HG03025 (cell line): ENCODE data around the gene PLK3.
"Not testable (repeated sequence)": the region's sequence is repeated elsewhere in the genome, so short reads cannot be mapped to it uniquely, and the experiment has no call there.

Experiments used
- ATAC-seq: cut with Tn5 transposase; IDR thresholded peaks from one replicate; pipeline ENCODE4 v1.9.1; 2021; ENCODE audit warnings: mild to moderate bottlenecking, moderate library complexity; ENCODE audit not compliant: unreplicated experiment, low FRiP score

Gene PLK3

DNA sequence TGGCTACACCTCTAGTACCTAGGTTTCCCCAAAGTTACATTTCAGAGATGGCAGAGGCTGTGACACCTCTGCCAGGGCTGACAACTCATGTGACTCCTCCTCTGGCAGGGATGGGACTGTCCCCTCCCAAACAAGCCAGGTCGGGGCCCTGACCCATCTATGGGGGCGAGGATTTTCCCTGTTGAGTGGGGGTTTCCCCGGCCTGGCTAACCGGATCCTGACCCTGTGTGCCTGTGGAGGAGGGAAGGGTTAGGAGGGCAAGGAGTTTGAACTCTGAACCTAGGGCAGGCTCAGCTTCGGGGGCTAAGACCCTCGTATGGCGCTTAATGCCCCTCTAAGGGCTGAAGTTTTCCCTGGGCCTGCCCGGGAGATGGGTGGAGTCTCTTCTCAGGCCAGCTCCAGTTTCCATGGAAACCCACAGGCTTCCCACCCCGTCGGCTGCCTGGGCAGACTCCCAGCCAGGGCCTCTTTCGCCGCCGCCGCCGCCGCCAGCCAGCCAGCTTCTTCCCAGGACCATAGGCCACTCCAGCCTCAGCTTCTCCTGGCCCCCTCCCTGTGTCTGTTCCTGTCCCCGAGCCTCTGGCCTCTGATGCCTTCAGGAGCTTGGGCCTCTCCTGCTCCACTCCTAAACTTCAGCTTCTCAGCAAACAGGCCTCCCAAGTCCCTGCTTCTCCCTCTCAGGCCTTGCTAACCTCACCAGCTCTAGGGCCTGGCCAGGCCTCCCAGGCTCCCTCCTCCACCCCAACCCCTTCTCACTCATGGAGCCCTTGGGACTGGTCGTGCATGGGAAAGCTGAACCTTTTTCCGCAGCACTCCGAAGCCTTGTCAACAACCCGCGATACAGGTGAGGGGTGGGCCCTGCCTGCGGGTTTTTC lies 8.1 kb downstream of the PLK3 start, which contains the start of gene BTBD19:
Gene BTBD19, plus strand, starts transcription at position 461 of the 875 bp plus-strand sequence. Its CDS starts 298 bp downstream, at position 759.
- no peak for ATAC-seq

DNA sequence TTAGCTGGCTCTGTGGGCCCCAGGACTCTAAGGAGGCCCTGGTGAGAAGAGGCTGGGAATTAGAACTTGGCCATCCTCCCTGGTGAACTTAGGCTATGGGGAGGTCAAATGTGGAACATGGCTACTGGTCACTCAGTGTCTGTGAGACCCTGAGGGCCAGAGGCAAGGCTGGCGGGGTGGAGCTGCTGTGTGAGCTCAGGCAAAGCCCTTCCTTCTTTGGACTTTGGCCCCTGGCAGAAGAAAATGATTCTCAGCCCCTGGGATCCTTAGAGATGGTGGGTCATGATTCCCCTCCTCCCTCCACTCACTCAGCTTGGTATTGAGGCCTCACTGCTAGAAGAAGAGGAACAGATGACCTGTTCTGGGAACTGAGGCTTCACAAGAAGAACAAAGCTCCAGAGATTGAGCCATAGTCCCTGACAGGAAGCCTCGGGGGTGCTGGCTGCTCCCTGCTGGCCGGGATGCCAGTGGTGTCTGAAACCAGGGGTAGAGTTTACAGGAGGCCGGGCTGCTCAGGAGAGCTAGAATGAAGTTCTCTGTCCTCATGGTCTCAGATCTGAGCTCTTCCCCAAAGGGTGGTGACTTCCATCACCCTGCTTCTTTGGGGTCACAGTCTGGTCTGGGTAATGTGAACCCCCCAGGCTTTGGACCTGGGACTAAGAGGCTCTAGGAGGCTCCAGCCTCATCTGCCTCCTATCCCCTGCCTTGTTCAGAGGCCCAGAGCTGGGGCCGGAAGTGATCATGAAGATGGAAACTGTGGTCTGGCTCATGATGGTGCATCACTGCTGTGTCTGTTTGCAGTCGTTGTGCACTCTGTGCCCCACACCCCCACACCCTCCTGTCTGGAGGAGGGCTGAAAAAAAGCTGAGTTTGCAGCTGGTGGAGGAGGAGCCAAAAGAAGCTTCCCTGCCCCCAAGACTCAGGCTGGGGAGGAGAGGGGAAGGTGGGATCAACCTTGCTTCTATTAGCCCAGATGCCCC lies 9.1 kb downstream of the PLK3 start:
- ATAC-seq, result peak; percentile 43

GRCh38 chr1:44810101-44810761 lies 10.1 kb downstream of the PLK3 start:
- no peak for ATAC-seq

- ATAC-seq, result not testable (repeated sequence)
Observed at GRCh38 chr1:44810762-44811105, 10.6 kb downstream of the PLK3 start.

- ATAC-seq, result no peak
Observed at GRCh38 chr1:44811234-44811633, 11.1 kb downstream of the PLK3 start.

- no peak for ATAC-seq
Observed at GRCh38 chr1:44812822-44813543, 12.8 kb downstream of the PLK3 start.

DNA sequence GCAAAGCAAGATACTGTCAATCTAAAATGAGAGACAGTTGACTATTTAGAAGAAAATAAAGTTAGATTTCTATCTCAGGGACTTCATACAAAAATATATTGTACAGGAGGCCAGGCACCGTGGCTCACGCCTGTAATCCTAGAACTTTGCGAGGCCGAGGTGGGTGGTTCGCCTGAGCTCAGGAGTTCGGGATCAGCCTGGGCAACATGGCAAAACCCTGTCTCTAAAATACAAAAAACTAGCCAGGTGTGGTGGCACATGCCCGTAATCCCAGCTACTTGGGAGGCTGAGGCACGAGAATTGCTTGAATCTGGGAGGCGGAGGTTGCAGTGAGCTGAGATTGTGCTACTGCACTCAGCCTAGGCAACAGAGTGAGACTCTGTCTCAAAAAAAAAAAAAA lies 15.7 kb downstream of the PLK3 start:
- not testable (repeated sequence) for ATAC-seq

DNA sequence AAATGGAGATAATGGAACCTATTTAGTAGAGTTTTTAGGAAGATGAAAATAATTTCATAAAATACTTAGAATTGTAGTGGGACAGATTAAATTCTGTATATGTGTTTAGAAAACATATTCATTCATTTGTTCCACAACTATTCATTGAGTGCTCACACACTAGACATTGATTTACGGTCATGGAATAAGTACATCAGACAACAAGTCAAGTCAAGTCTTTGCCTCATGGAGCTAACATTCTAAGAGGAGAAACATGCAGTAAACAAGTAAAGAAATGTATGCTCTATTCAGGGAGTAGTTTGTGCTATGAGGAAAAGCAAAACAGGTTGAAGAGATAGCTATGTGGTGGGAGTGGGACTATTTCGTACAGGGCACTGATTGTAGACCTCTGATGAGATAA lies 17.1 kb downstream of the PLK3 start:
- ATAC-seq, result no peak

DNA sequence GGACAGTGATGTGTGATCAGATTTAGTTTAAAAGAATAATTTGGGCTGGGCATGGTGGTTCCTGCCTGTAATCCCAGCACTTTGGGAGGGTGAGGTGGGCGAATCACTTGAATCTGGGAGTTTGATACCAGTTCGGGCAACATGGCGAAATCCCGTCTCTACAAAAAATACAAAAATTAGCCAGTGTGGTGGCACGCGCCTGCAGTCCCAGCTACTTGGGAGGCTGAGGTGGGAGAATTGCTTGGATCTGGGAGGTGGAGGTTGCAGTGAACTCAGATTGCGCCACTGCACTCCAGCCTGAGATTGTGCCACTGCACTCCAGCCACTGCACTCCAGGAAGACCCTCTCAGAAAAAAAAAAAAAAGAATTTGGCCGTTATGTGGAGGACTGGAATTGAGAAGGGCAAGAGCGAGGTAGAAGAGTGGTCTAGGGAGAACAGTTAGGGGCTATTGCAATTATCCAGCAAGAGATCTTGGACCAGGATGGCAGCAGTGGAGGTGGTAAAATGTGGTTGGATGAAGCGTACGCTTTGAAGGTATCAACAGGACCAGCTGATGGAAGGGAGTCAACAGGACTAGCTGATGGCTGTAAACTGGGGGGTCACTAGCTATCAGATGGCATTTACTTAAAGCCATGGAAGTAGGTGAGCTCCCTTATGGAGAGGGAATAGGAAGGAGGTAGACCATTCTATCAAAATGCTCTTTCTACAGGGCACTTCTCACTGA lies 17.8 kb downstream of the PLK3 start:
- ATAC-seq, result no peak

DNA sequence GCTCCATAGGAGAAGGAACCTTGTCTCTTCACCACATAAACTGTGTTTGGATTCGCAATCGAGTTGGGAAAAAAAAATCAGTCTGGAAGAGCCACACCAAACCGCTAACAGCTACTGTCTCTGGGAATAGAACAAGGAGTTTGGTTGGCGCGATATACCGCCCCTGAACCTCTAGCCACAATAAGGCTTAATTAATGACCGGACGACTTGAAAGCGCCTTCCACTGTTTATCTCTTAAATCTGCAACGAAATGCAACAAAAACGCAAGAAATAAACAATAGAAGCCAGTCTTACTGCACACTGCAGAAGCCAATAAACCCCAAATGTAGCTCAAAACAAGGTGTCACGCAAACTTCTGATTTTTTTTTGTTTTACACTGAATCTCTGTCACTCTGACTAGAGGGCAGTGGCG lies 19.0 kb downstream of the PLK3 start:
- ATAC-seq, result no peak

DNA sequence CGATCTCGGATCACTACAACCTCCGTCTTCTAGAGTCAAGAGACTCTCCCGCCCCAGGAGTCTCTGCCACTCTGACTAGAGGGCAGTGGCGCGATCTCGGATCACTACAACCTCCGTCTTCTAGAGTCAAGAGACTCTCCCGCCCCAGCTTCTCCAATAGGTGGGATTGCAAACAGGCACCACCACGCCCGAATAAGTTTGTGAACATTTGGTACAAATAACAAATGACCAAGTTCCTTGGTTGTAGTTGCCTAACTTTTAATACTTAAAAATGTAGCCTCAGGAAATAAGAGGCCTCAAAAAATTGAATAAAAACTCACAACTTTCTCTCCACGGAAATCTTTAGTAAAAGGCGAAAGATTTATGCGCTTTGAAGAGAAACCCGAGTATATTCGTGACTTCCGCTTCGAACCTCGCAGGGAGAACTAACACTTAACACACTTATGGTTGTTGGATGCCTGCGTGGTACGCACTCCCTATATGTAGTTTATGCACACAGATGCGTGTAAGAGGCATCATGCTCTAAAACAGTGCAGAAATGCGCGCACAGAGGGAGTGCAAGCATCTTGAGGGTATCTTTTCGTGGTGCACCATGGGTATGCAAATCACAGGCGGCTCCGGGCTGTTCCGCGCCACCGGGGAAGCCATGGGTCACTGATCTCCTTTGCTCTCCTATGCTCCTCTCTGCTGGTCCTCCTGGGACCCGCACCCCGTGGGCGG lies 19.6 kb downstream of the PLK3 start:
- ATAC-seq, result peak; percentile 61

- peak; percentile 5 for ATAC-seq
Observed at GRCh38 chr1:44820328-44821239, 20.4 kb downstream of the PLK3 start.

GRCh38 chr1:44821240-44821715 lies 21.1 kb downstream of the PLK3 start:
- ATAC-seq, result no peak

GRCh38 chr1:44822131-44822701 lies 22.0 kb downstream of the PLK3 start:
- ATAC-seq, result no peak

GRCh38 chr1:44822981-44823451 lies 22.8 kb downstream of the PLK3 start:
- ATAC-seq, result no peak

GRCh38 chr1:44824392-44824791 lies 24.2 kb downstream of the PLK3 start:
- ATAC-seq, result not testable (repeated sequence)
